ENCODE data around the gene TGM2. TPM values are rescaled to one million over a fixed set of nuclear protein-coding genes. Genes with fewer than 3 reads are reported as not detected.

The TGM2 gene
- total and polyA plus RNA-seq, 2 donors (not counting 3 experiments of a cell fraction or from before 2014, with no cell fraction given): 861 to 868 TPM

DNA sequence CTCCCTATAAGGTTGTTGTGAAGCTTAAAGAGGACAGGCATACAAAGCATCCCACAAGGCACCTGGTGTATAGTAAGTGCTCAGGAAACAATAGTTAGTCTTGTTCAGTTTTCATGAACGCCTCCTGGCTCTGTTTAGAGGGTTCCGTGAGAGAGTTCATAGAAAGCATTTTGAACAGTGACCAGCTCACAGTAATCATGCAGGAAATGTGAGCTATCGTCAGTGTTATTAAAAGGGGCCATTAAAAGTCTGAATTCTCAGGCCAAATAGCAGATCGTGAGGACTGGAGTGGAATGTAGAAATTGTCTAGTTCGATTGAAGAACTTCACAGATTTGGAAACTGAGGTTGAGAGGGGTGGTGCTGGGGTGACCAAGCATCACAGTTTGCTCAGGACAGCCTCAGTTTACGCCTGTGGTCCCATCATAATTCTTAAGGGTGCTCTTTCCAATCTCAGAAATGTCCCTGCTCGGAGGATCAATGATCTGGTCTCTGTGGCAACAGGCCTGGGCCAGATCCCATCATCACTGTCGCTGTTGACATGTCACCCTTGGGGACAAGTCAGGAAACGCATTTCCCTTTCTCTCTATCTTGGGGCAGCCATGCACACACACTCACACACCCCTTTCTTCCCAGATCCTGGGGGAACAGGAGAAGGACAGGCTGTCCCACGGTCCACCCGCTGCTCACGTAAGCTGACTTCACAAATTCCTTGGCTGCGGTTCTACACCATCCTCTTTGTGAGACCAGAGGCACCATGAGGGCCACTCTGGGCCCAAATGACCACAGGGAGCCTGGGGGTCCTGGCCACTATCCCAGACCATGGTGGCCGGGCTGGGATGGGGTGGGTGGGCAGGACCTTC lies 7.2 kb downstream of the TGM2 start:
- Histone ChIP-seq H4K20me1 (replicated peaks; ENCODE audit: control insufficient read depth, extremely low read depth, insufficient read depth, low read length) (no peaks in the 10 kb centered on the region), H3K4me2 (ENCODE audit: insufficient read depth, low read length) (peak overlapping the region; percentile 22), H3K4me1 (ENCODE audit: control insufficient read depth, extremely low read depth, insufficient read depth, low read length) (peaks cover 94% of the 10 kb centered on the region), H3K9ac (replicated peaks; ENCODE audit: extremely low read depth, insufficient read depth, low read length) (peak overlapping the region; percentile 91), H3K4me3 (replicated peaks in 1 of 3; ENCODE audit: insufficient read depth in 1 of 3, low read depth in 1 of 3, low read length in 3 of 3) (peak overlapping the region in 1 of 3 experiments; percentile 4), H3K9me3 (replicated peaks; ENCODE audit: control insufficient read depth, insufficient read depth, low read length) (no peaks in the 10 kb centered on the region), H3K9me1 (replicated peaks; ENCODE audit: control insufficient read depth, extremely low read depth, insufficient read depth, low read length) (no peaks in the 10 kb centered on the region), H3K27ac (ENCODE audit: insufficient read depth, low read depth, low read length) (peak overlapping the region; percentile 96), H2AFZ (ENCODE audit: low read depth, low read length) (no peak overlapping the region), H3K36me3 (ENCODE audit: control insufficient read depth in 2 of 2, extremely low read depth in 1 of 2, insufficient read depth in 2 of 2, low read length in 2 of 2) (peaks cover 30 to 50% of the 10 kb centered on the region in 2 experiments), H3K27me3 (ENCODE audit: control insufficient read depth in 2 of 2, insufficient read depth in 2 of 2, low read length in 2 of 2) (no peaks in the 10 kb centered on the region), H3K79me2 (ENCODE audit: control insufficient read depth, insufficient read depth, low read length) (peaks cover 67% of the 10 kb centered on the region)
- dilution Hi-C loops (cut with MboI; ENCODE audit: extremely low pct_ligation_motif_present, low sequenced_read_pairs) (no loop called here), intact Hi-C loops (cut with micrococcal nuclease) (loop anchor here (1.0 to 2.0 kb wide), 2 partner anchors 7 to 73 kb away; partner anchors contain the start of gene TGM2)
- DNase-seq (ENCODE audit: low read depth, low spot score): peak; percentile 87
- peak; percentile 94 for FAIRE-seq
- BruUV-seq (replicated peaks): TSS peak; percentile 14
- ChIA-PET POLR2A (interaction anchor here (0.6 to 0.7 kb wide), 2 partner anchors 12 to 35 kb away, joined by 4 to 5 read pairs; no protein-coding TSS in a partner anchor), CTCF (interaction anchor here (0.7 to 4.5 kb wide), 14 partner anchors 9 to 100 kb away, joined by 3 to 24 read pairs (median 6); no protein-coding TSS in a partner anchor)
- no peak for TF ChIP-seq POLR2AphosphoS5 (IDR thresholded peaks at IDR 0.05; ENCODE audit: insufficient read depth, low read depth, low read length)
- no peak for TF ChIP-seq MYC (IDR thresholded peaks at IDR 0.05; ENCODE audit: low read depth, low read length)
- peak; percentile 65 for TF ChIP-seq POLR2A (IDR thresholded peaks at IDR 0.05; ENCODE audit: low read depth, low read length)
- TF ChIP-seq JUN (IDR thresholded peaks at IDR 0.05; ENCODE audit: borderline replicate concordance, insufficient read depth, insufficient read length, low read depth): peak; percentile 21
- no peak for TF ChIP-seq GATA2 (IDR thresholded peaks at IDR 0.05; ENCODE audit: insufficient read depth, insufficient read length, low read depth, low read length)
- peak; percentile 34 for TF ChIP-seq FOS (IDR thresholded peaks at IDR 0.05; ENCODE audit: borderline replicate concordance, insufficient read depth, low read length)
- no peak for TF ChIP-seq MAX (IDR thresholded peaks at IDR 0.05; ENCODE audit: insufficient read depth, insufficient read length)
- TF ChIP-seq, protein P1, sequence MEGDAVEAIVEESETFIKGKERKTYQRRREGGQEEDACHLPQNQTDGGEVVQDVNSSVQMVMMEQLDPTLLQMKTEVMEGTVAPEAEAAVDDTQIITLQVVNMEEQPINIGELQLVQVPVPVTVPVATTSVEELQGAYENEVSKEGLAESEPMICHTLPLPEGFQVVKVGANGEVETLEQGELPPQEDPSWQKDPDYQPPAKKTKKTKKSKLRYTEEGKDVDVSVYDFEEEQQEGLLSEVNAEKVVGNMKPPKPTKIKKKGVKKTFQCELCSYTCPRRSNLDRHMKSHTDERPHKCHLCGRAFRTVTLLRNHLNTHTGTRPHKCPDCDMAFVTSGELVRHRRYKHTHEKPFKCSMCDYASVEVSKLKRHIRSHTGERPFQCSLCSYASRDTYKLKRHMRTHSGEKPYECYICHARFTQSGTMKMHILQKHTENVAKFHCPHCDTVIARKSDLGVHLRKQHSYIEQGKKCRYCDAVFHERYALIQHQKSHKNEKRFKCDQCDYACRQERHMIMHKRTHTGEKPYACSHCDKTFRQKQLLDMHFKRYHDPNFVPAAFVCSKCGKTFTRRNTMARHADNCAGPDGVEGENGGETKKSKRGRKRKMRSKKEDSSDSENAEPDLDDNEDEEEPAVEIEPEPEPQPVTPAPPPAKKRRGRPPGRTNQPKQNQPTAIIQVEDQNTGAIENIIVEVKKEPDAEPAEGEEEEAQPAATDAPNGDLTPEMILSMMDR (IDR thresholded peaks at IDR 0.05; ENCODE audit: extremely low read depth in 1 of 2, insufficient read depth in 1 of 2, low read depth in 1 of 2, low read length in 2 of 2): no peak
